ENCODE results near the gene DACH1.

The DACH1 gene

DNA sequence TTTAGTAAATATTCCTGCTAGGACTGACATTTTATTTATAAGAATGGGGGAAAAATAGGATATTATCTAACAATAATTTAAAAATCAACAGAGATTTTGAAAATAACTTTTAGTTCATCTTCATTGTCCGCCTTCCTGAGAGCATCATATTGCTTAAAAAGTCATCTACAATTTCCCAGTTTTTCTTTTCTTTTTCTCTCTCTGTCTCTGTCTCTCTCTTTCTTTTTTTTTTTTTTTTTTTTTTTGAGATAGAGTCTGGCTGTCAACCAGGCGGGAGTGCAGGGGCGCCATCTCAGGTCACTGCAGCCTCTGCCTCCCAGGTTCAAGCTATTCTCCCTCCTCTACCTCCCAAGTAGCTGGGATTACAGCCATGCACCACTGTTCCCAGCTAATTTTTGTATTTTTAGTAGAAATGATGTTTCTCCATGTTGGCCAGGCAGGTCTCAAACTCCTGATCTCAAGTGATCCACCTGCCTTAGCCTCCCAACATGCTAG is 276.3 kb downstream of the DACH1 start:
- no peak overlapping the region for H3K4me3 ChIP-seq (ENCODE audit: low read depth, low read length)
- no peak for DNase-seq (ENCODE audit: low read depth)
- TF ChIP-seq CTCF (IDR thresholded peaks at IDR 0.05; ENCODE audit: control insufficient read depth, extremely low read depth, insufficient read depth), result no peak

- DNase-seq (ENCODE audit: low read depth), result no peak
- no peak overlapping the region for H3K4me3 ChIP-seq (ENCODE audit: low read depth, low read length)
- TF ChIP-seq CTCF (IDR thresholded peaks at IDR 0.05; ENCODE audit: control insufficient read depth, extremely low read depth, insufficient read depth), result no peak
Observed at GRCh38 chr13:71589032-71589431, 278.0 kb downstream of the DACH1 start.

- no peak overlapping the region for H3K4me3 ChIP-seq (ENCODE audit: low read depth, low read length)
- no peak for DNase-seq (ENCODE audit: low read depth)
- TF ChIP-seq CTCF (IDR thresholded peaks at IDR 0.05; ENCODE audit: control insufficient read depth, extremely low read depth, insufficient read depth), result no peak
Observed at GRCh38 chr13:71587817-71588216, 279.2 kb downstream of the DACH1 start.

GRCh38 chr13:71587193-71587592 is 279.8 kb downstream of the DACH1 start:
- DNase-seq (ENCODE audit: low read depth), result no peak
- TF ChIP-seq CTCF (IDR thresholded peaks at IDR 0.05; ENCODE audit: control insufficient read depth, extremely low read depth, insufficient read depth), result no peak
- no peak overlapping the region for H3K4me3 ChIP-seq (ENCODE audit: low read depth, low read length)

DNA sequence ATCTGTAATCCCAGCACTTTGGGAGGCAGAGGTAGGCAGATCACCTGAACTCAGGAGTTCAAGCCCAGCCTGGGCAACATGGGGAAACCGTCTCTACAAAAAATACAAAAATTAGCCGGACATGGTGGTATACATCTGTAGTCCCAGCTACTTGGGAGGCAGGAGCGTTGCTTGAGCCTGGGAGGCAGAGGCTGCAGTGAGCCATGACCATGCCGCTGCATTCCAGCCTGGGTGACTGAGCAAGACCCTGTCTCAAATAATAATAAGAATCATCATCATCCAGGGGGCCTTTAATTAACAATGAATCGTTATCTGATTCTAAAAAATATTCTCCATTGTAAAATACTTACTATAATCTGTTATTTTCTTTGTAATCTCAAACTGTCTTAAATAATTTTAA is 283.4 kb downstream of the DACH1 start:
- no peak overlapping the region for H3K4me3 ChIP-seq (ENCODE audit: low read depth, low read length)
- no peak for TF ChIP-seq CTCF (IDR thresholded peaks at IDR 0.05; ENCODE audit: control insufficient read depth, extremely low read depth, insufficient read depth)
- no peak for DNase-seq (ENCODE audit: low read depth)

GRCh38 chr13:71580614-71581013 is 286.4 kb downstream of the DACH1 start:
- TF ChIP-seq CTCF (IDR thresholded peaks at IDR 0.05; ENCODE audit: control insufficient read depth, extremely low read depth, insufficient read depth), result no peak
- H3K4me3 ChIP-seq (ENCODE audit: low read depth, low read length), result no peak overlapping the region
- DNase-seq (ENCODE audit: low read depth), result no peak

GRCh38 chr13:71578048-71578447 is 289.0 kb downstream of the DACH1 start:
- H3K4me3 ChIP-seq (ENCODE audit: low read depth, low read length), result no peak overlapping the region
- no peak for DNase-seq (ENCODE audit: low read depth)
- TF ChIP-seq CTCF (IDR thresholded peaks at IDR 0.05; ENCODE audit: control insufficient read depth, extremely low read depth, insufficient read depth), result no peak
